NCI-H524 treated with DMSO at 0.1 percent for 48 hours (cell line): ENCODE results near the gene CCDC192.

Experiments
- DNase-seq: peaks from one replicate; lab custom pipeline; 2025; lab: John Stamatoyannopoulos, UW

The CCDC192 gene

GRCh38 chr5:127810017-127810416, 106.8 kb downstream of the CCDC192 start:
- no peak for DNase-seq

GRCh38 chr5:127810707-127811490, 107.7 kb downstream of the CCDC192 start:
- DNase-seq: no peak

GRCh38 chr5:127812570-127812969, 109.4 kb downstream of the CCDC192 start:
- no peak for DNase-seq

GRCh38 chr5:127813633-127814587, 110.7 kb downstream of the CCDC192 start:
- DNase-seq: no peak

GRCh38 chr5:127814588-127814973, 111.4 kb downstream of the CCDC192 start:
- no peak for DNase-seq

GRCh38 chr5:127820910-127821553, 117.8 kb downstream of the CCDC192 start:
- no peak for DNase-seq

GRCh38 chr5:127821896-127822295, 118.7 kb downstream of the CCDC192 start:
- no peak for DNase-seq

GRCh38 chr5:127824126-127824525, 120.9 kb downstream of the CCDC192 start:
- no peak for DNase-seq

GRCh38 chr5:127826011-127826410, 122.8 kb downstream of the CCDC192 start:
- DNase-seq: no peak

- no peak for DNase-seq
Observed at GRCh38 chr5:127827451-127827850, 124.3 kb downstream of the CCDC192 start.

- no peak for DNase-seq
Observed at GRCh38 chr5:127830157-127830556, 127.0 kb downstream of the CCDC192 start.

- DNase-seq: no peak
Observed at GRCh38 chr5:127830829-127831598, 127.8 kb downstream of the CCDC192 start.

GRCh38 chr5:127832067-127832466, 128.9 kb downstream of the CCDC192 start:
- no peak for DNase-seq

GRCh38 chr5:127834094-127834531, 130.9 kb downstream of the CCDC192 start:
- peak; percentile 51 for DNase-seq

GRCh38 chr5:127834554-127834953, 131.4 kb downstream of the CCDC192 start:
- DNase-seq: peak; percentile 73

- no peak for DNase-seq
Observed at GRCh38 chr5:127838661-127839060, 135.5 kb downstream of the CCDC192 start.

- DNase-seq: no peak
Observed at GRCh38 chr5:127839072-127839471, 135.9 kb downstream of the CCDC192 start.

- DNase-seq: no peak
Observed at GRCh38 chr5:127839496-127840197, 136.5 kb downstream of the CCDC192 start.

- no peak for DNase-seq
Observed at GRCh38 chr5:127840198-127840524, 137.0 kb downstream of the CCDC192 start.

- DNase-seq: no peak
Observed at GRCh38 chr5:127840809-127841208, 137.6 kb downstream of the CCDC192 start.

GRCh38 chr5:127844581-127845021, 141.4 kb downstream of the CCDC192 start:
- DNase-seq: no peak
